HG03060 (cell line): ENCODE data around the gene MSANTD7.
"Not testable (repeated sequence)": the region's sequence is repeated elsewhere in the genome, so short reads cannot be mapped to it uniquely, and the experiment has no call there.

ENCODE experiments used
- ATAC-seq: cut with Tn5 transposase; IDR thresholded peaks from one replicate; pipeline ENCODE4 v1.9.1; 2021; ENCODE audit warnings: low read depth, moderate number of reproducible peaks; ENCODE audit not compliant: unreplicated experiment

MSANTD7 gene

GRCh38 chr10:14837003-14837756 lies 926 bp upstream of the MSANTD7 start:
- no peak for ATAC-seq

GRCh38 chr10:14838582-14839304 lies 637 bp downstream of the MSANTD7 start:
- ATAC-seq: no peak

DNA sequence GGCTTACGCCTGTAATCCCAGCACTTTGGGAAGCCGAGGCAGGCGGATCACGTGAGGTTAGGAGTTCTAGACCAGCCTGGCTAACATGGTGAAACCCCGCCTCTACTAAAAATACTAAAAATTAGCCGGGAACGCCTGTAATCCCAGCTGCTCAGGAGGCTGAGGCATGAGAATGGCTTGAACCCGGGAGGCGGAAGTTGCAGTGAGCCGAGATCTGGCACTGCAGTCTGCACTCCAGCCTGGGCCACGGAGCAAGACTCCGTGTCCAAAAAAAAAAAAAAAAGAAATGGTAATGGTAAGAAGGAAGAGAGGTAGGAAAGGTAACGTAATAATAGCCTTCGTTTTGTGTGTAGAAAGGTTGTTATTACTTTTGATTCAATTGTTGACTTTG lies 1.2 kb downstream of the MSANTD7 start:
- no peak for ATAC-seq

DNA sequence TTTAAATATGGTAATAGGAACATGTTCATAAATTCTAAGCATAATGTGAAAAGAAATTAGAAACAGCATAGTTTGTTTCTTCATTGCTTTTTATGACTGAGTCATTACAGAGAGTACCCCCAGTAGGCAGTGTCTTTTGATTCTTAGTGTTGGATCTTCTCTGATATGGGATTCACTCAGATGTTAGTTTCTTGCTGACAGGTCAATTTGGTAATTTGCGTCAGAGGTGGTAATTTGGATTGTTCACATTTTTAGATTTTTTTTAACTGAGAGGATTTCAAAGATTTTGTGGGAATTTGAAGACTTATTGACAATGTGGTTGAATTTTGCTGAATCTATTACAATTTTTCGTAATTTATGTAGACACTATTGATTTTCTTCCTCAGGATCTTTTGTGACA lies 2.1 kb downstream of the MSANTD7 start:
- no peak for ATAC-seq

GRCh38 chr10:14843327-14843988 lies 5.4 kb downstream of the MSANTD7 start:
- ATAC-seq: no peak

DNA sequence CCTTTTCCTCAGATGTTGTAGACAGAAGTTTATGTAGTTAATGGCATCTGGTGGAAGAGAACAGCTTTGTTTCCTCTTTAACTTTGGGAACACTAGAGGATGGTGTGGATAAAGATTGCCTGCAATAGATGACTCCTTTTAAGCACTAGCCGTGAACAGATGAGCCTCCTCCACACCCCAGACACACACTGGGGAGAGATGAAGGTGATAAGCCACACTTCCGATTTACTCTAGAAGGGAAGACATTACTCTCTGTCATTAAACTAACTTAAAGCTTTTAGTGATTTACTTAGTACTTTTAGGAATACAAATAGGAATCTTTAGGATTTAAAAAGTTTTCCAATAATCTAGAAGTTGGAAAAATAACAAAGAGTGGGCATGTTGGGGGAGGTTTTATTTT lies 6.8 kb downstream of the MSANTD7 start:
- no peak for ATAC-seq

- no peak for ATAC-seq
Observed at GRCh38 chr10:14852236-14852635, 14.1 kb downstream of the MSANTD7 start.

GRCh38 chr10:14855453-14855852 lies 17.3 kb downstream of the MSANTD7 start:
- no peak for ATAC-seq

DNA sequence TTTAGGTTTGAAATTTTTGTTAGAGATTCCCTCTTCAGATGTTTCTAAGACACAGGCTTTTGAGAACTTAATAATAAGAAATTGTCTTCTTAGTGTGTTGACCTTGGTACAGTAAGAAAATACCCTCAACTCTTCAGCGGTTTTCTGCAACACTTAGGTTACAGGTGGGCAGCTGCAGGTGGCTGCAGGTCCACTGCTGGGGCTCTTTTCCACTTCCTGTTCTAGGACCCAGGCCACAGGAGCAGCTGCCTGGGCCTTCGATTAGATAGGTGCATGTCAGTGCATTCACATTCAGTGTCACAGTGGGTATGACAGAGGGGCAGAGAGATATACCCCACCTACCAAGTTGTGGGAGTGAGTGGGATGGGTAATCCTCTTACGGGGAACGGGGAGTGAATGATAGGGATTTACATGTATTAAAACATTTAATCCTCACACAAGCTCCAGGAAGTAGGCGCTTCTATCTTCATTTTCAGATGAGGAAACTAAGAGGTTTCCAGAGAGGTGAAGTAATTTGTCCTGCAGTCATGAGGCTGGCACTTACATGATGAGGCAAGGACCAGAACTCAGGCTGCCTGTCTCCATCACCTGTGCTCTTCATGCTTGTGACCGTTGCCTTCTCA lies 20.3 kb downstream of the MSANTD7 start:
- ATAC-seq: no peak

- ATAC-seq: no peak
Observed at GRCh38 chr10:14859043-14859442, 20.9 kb downstream of the MSANTD7 start.

GRCh38 chr10:14859775-14860174 lies 21.7 kb downstream of the MSANTD7 start:
- ATAC-seq: no peak

DNA sequence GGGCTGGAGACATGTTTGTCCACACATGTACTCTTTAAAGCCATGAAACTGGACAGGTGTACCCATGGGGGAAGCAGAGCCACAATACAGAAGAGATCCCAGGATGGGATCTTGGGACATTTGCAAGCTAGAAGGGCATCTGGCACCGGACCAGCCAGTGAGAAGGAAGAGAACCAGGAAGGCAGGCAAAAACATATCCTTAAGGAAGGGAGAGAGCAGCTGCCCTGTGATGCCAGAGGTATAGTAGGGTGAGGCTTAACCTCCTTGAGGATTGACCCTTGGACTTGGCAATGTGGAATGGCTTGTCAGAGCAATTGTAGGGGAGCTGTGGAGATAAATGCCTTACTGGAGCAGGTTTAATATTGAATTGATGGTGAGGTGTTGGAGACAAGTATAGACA lies 22.7 kb downstream of the MSANTD7 start:
- no peak for ATAC-seq

- ATAC-seq: not testable (repeated sequence)
Observed at GRCh38 chr10:14864466-14864865, 26.4 kb downstream of the MSANTD7 start.

GRCh38 chr10:14864871-14865270 lies 26.8 kb downstream of the MSANTD7 start:
- not testable (repeated sequence) for ATAC-seq

DNA sequence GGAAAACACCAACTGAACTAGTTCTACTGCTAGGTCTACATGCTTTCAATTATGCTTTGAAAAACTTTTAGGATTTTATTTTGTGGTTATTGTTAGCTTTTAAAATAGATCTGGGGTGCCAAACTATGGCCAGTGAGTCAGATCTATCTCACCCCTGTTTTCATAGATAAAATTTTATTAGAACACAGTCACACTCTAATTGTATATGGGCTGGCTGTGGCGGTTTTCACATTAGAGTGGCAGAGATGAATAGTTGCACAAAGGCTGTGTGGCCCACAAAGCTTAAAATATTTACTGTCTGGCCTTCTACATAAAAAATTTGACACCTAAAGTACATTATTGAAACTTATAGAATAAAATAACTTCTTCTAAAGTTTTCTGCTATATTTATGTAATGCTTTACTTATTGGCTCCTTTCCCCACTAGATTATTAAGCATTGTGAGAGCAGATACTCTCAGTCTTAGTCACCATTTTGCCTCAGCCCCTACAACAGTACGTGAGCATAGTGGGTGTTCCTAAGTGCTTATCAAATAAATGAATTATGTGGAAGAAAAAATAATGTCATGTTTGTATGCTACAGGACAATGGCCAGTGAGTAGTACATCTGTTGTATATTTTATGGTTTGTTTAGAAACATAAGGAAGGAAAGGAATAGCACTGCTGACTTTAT lies 35.1 kb downstream of the MSANTD7 start:
- ATAC-seq: peak; percentile 64

GRCh38 chr10:14875941-14876340 lies 37.8 kb downstream of the MSANTD7 start:
- ATAC-seq: no peak

- ATAC-seq: no peak
Observed at GRCh38 chr10:14876764-14877163, 38.7 kb downstream of the MSANTD7 start.

GRCh38 chr10:14878266-14879123 lies 40.4 kb downstream of the MSANTD7 start, which contains the start of gene SUV39H2:
TSS of gene SUV39H2 (plus strand) at chr10:14878866. CDS start at chr10:14878889, 23 bp downstream.
- ATAC-seq: peak; percentile 80

GRCh38 chr10:14879124-14879927 lies 41.2 kb downstream of the MSANTD7 start:
- no peak for ATAC-seq
